Thoracic aorta (tissue), 2 donors: ENCODE results near the gene CDC40. TPM values are rescaled to one million over a fixed set of nuclear protein-coding genes. Genes with fewer than 3 reads are reported as not detected.

Experiments used
- ATAC-seq: fragments of 150-250 bp; one replicate; pipeline ENCODE4 v1.8.0; 2017; ENCODE audit warnings: low read depth; ENCODE audit not compliant: insufficient number of reproducible peaks, low FRiP score
- DNase-seq: peaks from one replicate; pipeline ENCODE4 v3.0.0-alpha.2; 2020; ENCODE audit warnings: low spot score
- H3K27ac ChIP-seq, 2 donors: fragments of 200-600 bp; sonication (generic); 1 replicate in 1 of 2; 2 replicates in 1 of 2; pipeline ENCODE4 v1.5.1; 2016; ENCODE audit warnings: mild to moderate bottlenecking in 2 of 2, moderate library complexity in 2 of 2
- H3K27me3 ChIP-seq: fragments of 200-600 bp; sonication (generic); replicated peaks from 2 replicates; pipeline ENCODE4 v1.6.0; 2016; ENCODE audit warnings: mild to moderate bottlenecking; ENCODE audit not compliant: insufficient read depth
- H3K36me3 ChIP-seq: fragments of 200-600 bp; sonication (generic); one replicate; pipeline ENCODE4 v1.5.1; 2016
- H3K4me1 ChIP-seq, 2 donors: fragments of 200-600 bp; sonication (generic); 1 replicate in 1 of 2; 2 replicates in 1 of 2; pipeline versions ENCODE4 v1.5.1 to v1.6.0; 2016; ENCODE audit warnings: low read depth in 2 of 2, mild to moderate bottlenecking in 1 of 2; ENCODE audit not compliant: control insufficient read depth in 1 of 2
- H3K4me3 ChIP-seq: fragments of 200-600 bp; sonication (generic); 2 replicates; pipeline ENCODE4 v1.5.1; 2016; ENCODE audit warnings: mild to moderate bottlenecking
- H3K9me3 ChIP-seq: fragments of 200-600 bp; sonication (generic); 2 replicates; pipeline ENCODE4 v1.5.1; 2016
- total RNA-seq, 2 donors: library from RNA; depleted of rRNA; stranded (reverse); fragments of >200 nt; gene quantifications; one replicate each; pipeline versions ENCODE4 v1.1.0 to v1.2.3, GENCODE V29; 2016
- TF ChIP-seq, protein P1 (sequence below): fragments of 200-600 bp; sonication (generic); IDR thresholded peaks from one replicate; pipeline ENCODE4 v1.5.1; 2019; ENCODE audit warnings: antibody characterized with exemption

CDC40 gene
- total RNA-seq, 2 donors from 2014 or later: 11.2 to 22.2 TPM

DNA sequence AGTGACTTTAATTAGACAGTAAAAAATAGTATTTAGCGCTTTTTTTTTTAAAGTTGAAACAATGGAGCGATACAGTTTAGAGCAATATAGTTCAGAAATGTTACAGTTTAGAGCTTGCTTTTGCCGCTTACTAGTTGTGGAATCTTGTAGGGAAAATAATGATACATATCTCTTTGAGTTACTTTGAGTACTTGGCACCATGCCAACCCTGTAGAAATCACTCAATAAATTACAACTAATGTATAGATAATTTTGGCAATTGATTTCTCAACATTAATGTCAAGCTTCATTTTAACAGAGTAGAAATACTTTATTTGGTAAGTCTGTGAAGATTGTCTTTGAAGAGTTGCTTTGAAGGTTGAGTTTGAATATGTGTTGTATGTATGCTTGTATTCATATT, 27.4 kb downstream of the CDC40 start:
- no peak overlapping the region for H3K4me3 ChIP-seq
- no peak overlapping the region for H3K27ac ChIP-seq
- H3K36me3 ChIP-seq: peaks cover 16% of the 10 kb centered on the region
- ATAC-seq: no peak
- TF ChIP-seq, protein P1, sequence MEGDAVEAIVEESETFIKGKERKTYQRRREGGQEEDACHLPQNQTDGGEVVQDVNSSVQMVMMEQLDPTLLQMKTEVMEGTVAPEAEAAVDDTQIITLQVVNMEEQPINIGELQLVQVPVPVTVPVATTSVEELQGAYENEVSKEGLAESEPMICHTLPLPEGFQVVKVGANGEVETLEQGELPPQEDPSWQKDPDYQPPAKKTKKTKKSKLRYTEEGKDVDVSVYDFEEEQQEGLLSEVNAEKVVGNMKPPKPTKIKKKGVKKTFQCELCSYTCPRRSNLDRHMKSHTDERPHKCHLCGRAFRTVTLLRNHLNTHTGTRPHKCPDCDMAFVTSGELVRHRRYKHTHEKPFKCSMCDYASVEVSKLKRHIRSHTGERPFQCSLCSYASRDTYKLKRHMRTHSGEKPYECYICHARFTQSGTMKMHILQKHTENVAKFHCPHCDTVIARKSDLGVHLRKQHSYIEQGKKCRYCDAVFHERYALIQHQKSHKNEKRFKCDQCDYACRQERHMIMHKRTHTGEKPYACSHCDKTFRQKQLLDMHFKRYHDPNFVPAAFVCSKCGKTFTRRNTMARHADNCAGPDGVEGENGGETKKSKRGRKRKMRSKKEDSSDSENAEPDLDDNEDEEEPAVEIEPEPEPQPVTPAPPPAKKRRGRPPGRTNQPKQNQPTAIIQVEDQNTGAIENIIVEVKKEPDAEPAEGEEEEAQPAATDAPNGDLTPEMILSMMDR: no peak
- no peaks in the 10 kb centered on the region for H3K9me3 ChIP-seq
- no peak for DNase-seq
- H3K4me1 ChIP-seq: no peaks in the 10 kb centered on the region
- H3K27me3 ChIP-seq: no peaks in the 10 kb centered on the region

DNA sequence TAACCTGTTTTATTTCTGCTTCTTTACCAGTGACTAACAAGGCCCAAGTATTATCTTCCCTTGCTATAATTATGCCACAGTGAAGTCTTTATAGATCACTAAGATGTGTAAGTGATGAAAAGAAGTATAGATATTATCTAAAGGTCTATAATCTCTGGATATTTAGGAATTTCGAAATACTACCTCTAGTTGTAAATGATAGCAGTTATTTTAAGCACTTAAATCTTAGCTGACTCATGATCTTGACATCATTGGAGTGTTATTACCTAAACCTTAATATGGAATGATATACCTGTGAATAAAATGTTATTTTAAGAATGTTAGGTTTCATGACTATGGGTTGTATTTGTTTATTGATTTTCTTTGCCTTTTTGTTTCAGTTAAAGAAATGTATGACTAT, 31.5 kb downstream of the CDC40 start:
- Histone ChIP-seq H3K4me1 (no peaks in the 10 kb centered on the region), H3K36me3 (peaks cover 33% of the 10 kb centered on the region), H3K9me3 (no peaks in the 10 kb centered on the region), H3K27me3 (no peaks in the 10 kb centered on the region), H3K4me3 (no peak overlapping the region), H3K27ac (no peak overlapping the region)
- no peak for DNase-seq
- TF ChIP-seq, protein P1: no peak
- ATAC-seq: no peak

DNA sequence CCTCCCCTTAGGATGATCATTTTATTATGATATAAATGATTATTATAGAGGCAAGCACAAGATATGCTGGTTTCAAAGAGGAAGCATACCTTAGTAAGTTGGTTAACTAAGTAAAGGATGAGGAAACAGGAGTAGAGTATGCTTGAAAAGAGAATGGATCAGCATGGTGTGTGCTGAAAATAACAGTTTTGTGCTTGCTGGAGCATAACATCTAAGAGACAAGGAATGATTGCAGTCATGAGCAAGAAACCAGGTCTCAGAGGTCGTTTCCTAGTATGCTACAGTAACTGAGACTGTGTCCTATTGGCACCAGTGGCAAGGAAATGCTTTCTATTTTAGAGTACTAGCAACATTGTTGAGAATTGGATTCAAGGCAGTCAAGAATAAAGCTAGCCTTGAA, 34.1 kb downstream of the CDC40 start:
- DNase-seq (no peak), ATAC-seq (no peak)
- H3K36me3 ChIP-seq: peaks cover 44% of the 10 kb centered on the region
- no peak overlapping the region for H3K27ac ChIP-seq
- no peak overlapping the region for H3K4me3 ChIP-seq
- no peaks in the 10 kb centered on the region for H3K4me1 ChIP-seq
- TF ChIP-seq, protein P1: no peak
- no peaks in the 10 kb centered on the region for H3K9me3 ChIP-seq
- H3K27me3 ChIP-seq: no peaks in the 10 kb centered on the region

DNA sequence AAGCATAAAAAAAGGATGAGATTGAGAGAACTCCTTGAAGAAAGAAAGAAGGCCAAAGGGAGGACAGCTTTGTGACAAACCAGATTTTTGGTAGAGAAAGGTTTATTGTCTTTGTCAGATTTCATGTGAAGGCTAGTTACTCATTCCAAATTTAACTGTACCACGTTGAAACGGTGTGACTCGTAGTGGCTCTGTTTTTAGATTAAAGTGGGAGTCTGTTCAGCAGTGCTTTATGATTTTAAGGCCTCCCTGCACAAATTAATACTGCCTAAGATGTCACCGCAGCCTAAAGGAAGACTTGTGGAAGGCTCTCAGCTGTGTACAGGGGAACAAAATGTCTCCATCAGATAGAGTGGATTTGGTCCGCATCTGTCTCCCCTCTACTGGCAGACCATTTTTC, 35.9 kb downstream of the CDC40 start:
- DNase-seq (no peak), ATAC-seq (no peak)
- Histone ChIP-seq H3K9me3 (no peaks in the 10 kb centered on the region), H3K27me3 (no peaks in the 10 kb centered on the region), H3K36me3 (peaks cover 44% of the 10 kb centered on the region), H3K4me1 (no peaks in the 10 kb centered on the region), H3K4me3 (no peak overlapping the region), H3K27ac (no peak overlapping the region)
- TF ChIP-seq, protein P1: no peak

DNA sequence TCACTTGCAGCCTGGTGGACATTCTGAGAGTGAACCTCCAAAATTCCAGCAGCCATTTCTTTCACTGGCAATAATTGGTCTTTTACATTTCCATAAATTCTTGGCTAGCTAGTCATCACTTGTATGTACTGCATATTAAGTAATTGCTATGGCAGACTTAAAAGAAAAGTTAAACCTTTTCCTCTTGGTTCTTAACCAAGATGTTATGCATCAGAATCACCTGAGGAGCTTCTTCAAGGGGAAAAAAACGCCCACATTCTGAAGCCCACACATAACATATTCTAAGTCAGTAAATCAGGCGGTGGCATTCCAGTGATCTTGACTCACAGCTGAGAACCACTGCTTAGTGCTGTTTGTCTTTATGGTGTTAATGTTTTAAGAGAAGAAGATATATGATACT, 37.0 kb downstream of the CDC40 start:
- H3K9me3 ChIP-seq: no peaks in the 10 kb centered on the region
- no peaks in the 10 kb centered on the region for H3K27me3 ChIP-seq
- H3K27ac ChIP-seq: no peak overlapping the region
- DNase-seq: no peak
- no peak for ATAC-seq
- H3K4me3 ChIP-seq: no peak overlapping the region
- TF ChIP-seq, protein P1: no peak
- H3K4me1 ChIP-seq: no peaks in the 10 kb centered on the region
- peaks cover 39% of the 10 kb centered on the region for H3K36me3 ChIP-seq
